ENCODE results near the gene PRDM16.

GRCh38 chr1:3149277-3149676 is 80.3 kb downstream of the PRDM16 start:
- TF ChIP-seq CTCF (IDR thresholded peaks at IDR 0.05) (no peak), POLR2A (IDR thresholded peaks at IDR 0.05) (no peak)

All from thyroid gland (tissue), 4 donors.